Endothelial cell of umbilical vein (primary cell): Measurements from ENCODE around the gene NUP37.
A peak's percentile ranks its signal among the peaks of the same experiment; 100 is the strongest.

ENCODE experiments used
- EZH2 ChIP-seq: IDR thresholded peaks from 2 replicates; pipeline ENCODE4 v1.6.1; 2012; ENCODE audit warnings: borderline replicate concordance, low read depth, mild to moderate bottlenecking, moderate library complexity, low read length, inconsistent platforms; ENCODE audit not compliant: severe bottlenecking
- FOS ChIP-seq: IDR thresholded peaks from 2 replicates; pipeline ENCODE4 v1.6.1; 2011; ENCODE audit warnings: mild to moderate bottlenecking, low read length, moderate library complexity, borderline replicate concordance; ENCODE audit not compliant: insufficient read depth
- GATA2 ChIP-seq: IDR thresholded peaks from 2 replicates; pipeline ENCODE4 v1.7.0; 2011; ENCODE audit warnings: low read depth, mild to moderate bottlenecking, moderate library complexity, mixed read lengths, low read length; ENCODE audit not compliant: insufficient read length, insufficient read depth
- JUN ChIP-seq: IDR thresholded peaks from 2 replicates; pipeline ENCODE4 v1.6.1; 2011; ENCODE audit warnings: borderline replicate concordance, low read depth; ENCODE audit not compliant: insufficient read length, insufficient read depth
- MAX ChIP-seq: IDR thresholded peaks from 2 replicates; pipeline ENCODE4 v1.6.1; 2011; ENCODE audit not compliant: insufficient read depth, insufficient read length
- MYC ChIP-seq: IDR thresholded peaks from one replicate; pipeline ENCODE4 v1.6.1; 2011; ENCODE audit warnings: mild to moderate bottlenecking, low read depth, low read length
- POLR2A ChIP-seq: IDR thresholded peaks from 2 replicates; pipeline ENCODE4 v1.6.1; 2012; ENCODE audit warnings: low read depth, mild to moderate bottlenecking, control low read depth, low read length
- POLR2AphosphoS5 ChIP-seq: IDR thresholded peaks from 2 replicates; pipeline ENCODE4 v1.6.1; 2012; ENCODE audit warnings: low read depth, mild to moderate bottlenecking, control low read depth, low read length, moderate library complexity; ENCODE audit not compliant: insufficient read depth
- TF ChIP-seq, protein P1 (sequence below), 2 donors: IDR thresholded peaks; 1 replicate in 1 of 2; 2 replicates in 1 of 2; pipeline ENCODE4 v1.5.1; 2011; ENCODE audit warnings: low read length in 2 of 2, mild to moderate bottlenecking in 2 of 2, moderate library complexity in 2 of 2, control low read depth in 1 of 2, inconsistent platforms in 1 of 2, low read depth in 1 of 2; ENCODE audit not compliant: insufficient read depth in 1 of 2; ENCODE audit errors: extremely low read depth in 1 of 2

DNA sequence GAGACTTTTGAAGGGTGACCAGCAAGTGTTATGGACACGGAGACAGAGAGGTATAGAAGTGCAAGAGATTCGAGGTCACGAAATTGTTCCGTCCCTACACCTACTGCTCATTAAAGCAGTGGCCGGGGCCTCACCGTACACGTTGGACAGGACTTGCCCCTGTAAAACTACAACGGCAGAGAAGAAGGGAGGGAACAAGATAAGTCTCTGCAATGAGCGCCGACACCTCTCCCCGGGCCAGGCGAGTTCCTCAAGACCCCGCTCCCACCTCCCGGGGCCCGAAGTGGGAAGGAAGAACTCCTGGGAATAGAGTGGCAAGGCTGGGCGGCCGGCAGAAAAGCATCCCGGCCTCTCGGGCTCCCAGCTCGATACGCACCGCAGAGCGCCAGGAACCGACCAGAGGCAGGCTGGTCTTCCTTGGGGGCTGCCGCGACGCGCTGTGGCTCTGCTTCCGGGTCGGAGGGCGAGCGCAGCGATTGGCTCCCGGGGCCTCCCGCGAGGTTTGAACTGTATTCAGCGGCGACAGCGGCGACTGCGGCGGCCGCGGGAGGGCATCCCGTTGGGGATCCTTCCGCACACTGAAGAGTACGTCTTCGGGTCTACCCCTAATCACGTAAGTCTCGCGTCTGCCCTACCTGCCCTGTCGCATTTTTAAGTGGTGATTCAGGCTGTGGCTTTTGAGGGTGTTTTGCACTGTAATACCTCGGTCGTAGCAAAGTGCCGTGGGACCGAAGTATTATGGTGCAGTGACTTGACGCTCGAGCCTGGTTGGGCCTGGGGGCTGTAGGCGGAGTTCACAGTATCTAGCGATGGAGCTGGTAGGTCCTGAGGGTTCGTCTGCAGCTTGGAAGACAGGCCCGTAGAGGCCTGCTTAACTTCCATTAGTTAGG is at the start of gene NUP37, which contains the start of gene PARPBP:
- TF ChIP-seq, protein P1, sequence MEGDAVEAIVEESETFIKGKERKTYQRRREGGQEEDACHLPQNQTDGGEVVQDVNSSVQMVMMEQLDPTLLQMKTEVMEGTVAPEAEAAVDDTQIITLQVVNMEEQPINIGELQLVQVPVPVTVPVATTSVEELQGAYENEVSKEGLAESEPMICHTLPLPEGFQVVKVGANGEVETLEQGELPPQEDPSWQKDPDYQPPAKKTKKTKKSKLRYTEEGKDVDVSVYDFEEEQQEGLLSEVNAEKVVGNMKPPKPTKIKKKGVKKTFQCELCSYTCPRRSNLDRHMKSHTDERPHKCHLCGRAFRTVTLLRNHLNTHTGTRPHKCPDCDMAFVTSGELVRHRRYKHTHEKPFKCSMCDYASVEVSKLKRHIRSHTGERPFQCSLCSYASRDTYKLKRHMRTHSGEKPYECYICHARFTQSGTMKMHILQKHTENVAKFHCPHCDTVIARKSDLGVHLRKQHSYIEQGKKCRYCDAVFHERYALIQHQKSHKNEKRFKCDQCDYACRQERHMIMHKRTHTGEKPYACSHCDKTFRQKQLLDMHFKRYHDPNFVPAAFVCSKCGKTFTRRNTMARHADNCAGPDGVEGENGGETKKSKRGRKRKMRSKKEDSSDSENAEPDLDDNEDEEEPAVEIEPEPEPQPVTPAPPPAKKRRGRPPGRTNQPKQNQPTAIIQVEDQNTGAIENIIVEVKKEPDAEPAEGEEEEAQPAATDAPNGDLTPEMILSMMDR (IDR thresholded peaks at IDR 0.05; ENCODE audit: extremely low read depth in 1 of 2, insufficient read depth in 1 of 2, low read depth in 1 of 2, low read length in 2 of 2): no peak
- no peak for TF ChIP-seq EZH2
- peak; percentile 91 for TF ChIP-seq POLR2A
- TF ChIP-seq FOS: no peak
- peak; percentile 94 for TF ChIP-seq POLR2AphosphoS5
- TF ChIP-seq MAX: no peak
- no peak for TF ChIP-seq MYC
- TF ChIP-seq GATA2: no peak
- TF ChIP-seq JUN: no peak
